Heart right ventricle (tissue), 16 donors: ENCODE results near the gene NACC2. TPM values are rescaled to one million over a fixed set of nuclear protein-coding genes. Genes with fewer than 3 reads are reported as not detected.

Source experiments
- ATAC-seq, 8 donors: fragments of 200-7000 bp; cut with Tn5 transposase; one replicate each; pipeline ENCODE4 v1.9.1; 2020; ENCODE audit warnings: mild to moderate bottlenecking in 8 of 8, moderate library complexity in 8 of 8, moderate number of reproducible peaks in 1 of 8
- DNase-seq, 2 donors: peaks; one replicate each; pipeline ENCODE4 v3.0.0-alpha.2; 2020
- H3K27ac ChIP-seq, 10 donors: fragments of 200-600 bp; sonication (generic) in 2 of 10; one replicate each; pipeline versions ENCODE4 v1.5.0 to v1.8.0; 2020 to 2022; ENCODE audit warnings: mild to moderate bottlenecking in 3 of 10
- H3K27me3 ChIP-seq, 7 donors: fragments of 200-600 bp; one replicate each; pipeline ENCODE4 v1.8.0; 2021 to 2022; ENCODE audit warnings: mild to moderate bottlenecking in 2 of 7
- H3K36me3 ChIP-seq, 9 donors: fragments of 200-600 bp; sonication (generic) in 1 of 9; one replicate each; pipeline versions ENCODE4 v1.5.0 to v1.8.0; 2020 to 2022; ENCODE audit warnings: mild to moderate bottlenecking in 2 of 9
- H3K4me1 ChIP-seq, 9 donors: fragments of 200-600 bp; sonication (generic) in 1 of 9; one replicate each; pipeline versions ENCODE4 v1.5.0 to v1.8.0; 2020 to 2022; ENCODE audit warnings: mild to moderate bottlenecking in 4 of 9
- H3K4me3 ChIP-seq, 10 donors: fragments of 200-600 bp; sonication (generic) in 2 of 10; one replicate each; pipeline versions ENCODE4 v1.5.0 to v1.8.0; 2020 to 2022; ENCODE audit warnings: mild to moderate bottlenecking in 7 of 10, moderate library complexity in 2 of 10
- H3K9me3 ChIP-seq, 11 donors: fragments of 200-600 bp in 10 of 11; sonication (generic) in 2 of 11; one replicate each; pipeline versions ENCODE4 v1.5.0 to v1.8.0; 2013 to 2022; ENCODE audit warnings: mild to moderate bottlenecking in 2 of 11, control low read depth in 1 of 11, moderate library complexity in 1 of 11
- CTCF ChIP-seq, 9 donors: fragments of 200-600 bp; sonication (generic) in 2 of 9; IDR thresholded peaks; one replicate each; pipeline versions ENCODE4 v1.5.0 to v1.8.0; 2021 to 2022; ENCODE audit warnings: antibody characterized with exemption in 9 of 9, mild to moderate bottlenecking in 5 of 9, moderate library complexity in 1 of 9
- WGBS, 2 donors: extraction: QIAGEN DNeasy Blood & Tissue Kit; methylation state at CpG; one replicate each; pipeline ENCODE4 v1.1.7; 2013; ENCODE audit warnings: inconsistent platforms in 1 of 2; 5-methylcytosine and 5-hydroxymethylcytosine counted together
- intact Hi-C, 10 donors: fragments of 100-400 bp; cut with DNase I; formaldehyde crosslinking; loops; one replicate each; pipeline versions ENCODE4 v1.11.1 to v1.14.2; 2022
- polyA plus RNA-seq, 2 donors: library from polyadenylated mRNA; stranded (reverse); fragments of 200-250 nt; gene quantifications; one replicate each; pipeline ENCODE4 v1.2.3, GENCODE V29; 2013
- total RNA-seq, 10 donors: library from RNA; stranded (reverse); fragmentation: NEBNext Ultra II Directional in 3 of 10; extraction: Animal tissue kit (Norgen Biotek cat#: 25700) in 3 of 10; gene quantifications; one replicate each; pipeline versions ENCODE4 v1.2.1 to v1.2.4, GENCODE V29; 2021 to 2023
- donor health status: Arrhythmogenic right ventricular cardiomyopathy.
- donor health status: ischemic (EF 13 %, LVEDD 7.1; RV severe dilation, severe dysfunction).
- donor health status: healthy with polysubstance abuse.
- donor health status: DM: no; HTN: yes; CAD: no.
- donor health status: DM: no; HTN: no; CAD: no.
- donor health status: ischemic (EF 25% LVEDD 6.9; RV normal size, moderate dysfunction).
- donor health status: ischemic (EF 25% LVEDD 5.7; RV mildly dilated, moderate dysfunction).
- donor health status: healthy.
- donor health status: DM: yes; HTN: yes; CAD: no.
- donor health status: Ischemic cardiomyopathy.
- donor health status: ischemic (EF 35%, LVEDD 5.7; RV mildly dilated, moderate dysfunction).
- donor health status: nonischemic (EF 11% LVEDD 7.7; RV severe dilation, severe dysfunction).
- donor health status: DM: yes; HTN: yes; CAD: no.
- donor health status: PGD.
- donor health status: ischemic (EF 29% LVEDD 5.4; RV normal size, mild dysfunction).
- donor health status: nonischemic (EF 23%, LVEDD 6.1; RV moderate dilation, normal function).

NACC2 gene
- total and polyA plus RNA-seq, 12 donors = 15.6 to 55.1 (median 39.7) TPM

GRCh38 chr9:136057236-136058081 lies 37.6 kb downstream of the NACC2 start:
- DNase-seq (no peak), ATAC-seq (no peak)
- Histone ChIP-seq H3K36me3 (peaks cover 0 to 9% (median 0%) of the 10 kb centered on the region in 9 donors), H3K4me3 (no peak overlapping the region), H3K27ac (no peak overlapping the region), H3K4me1 (peaks cover 17 to 78% (median 57%) of the 10 kb centered on the region in 9 donors), H3K27me3 (no peaks in the 10 kb centered on the region), H3K9me3 (no peaks in the 10 kb centered on the region)
- TF ChIP-seq CTCF (IDR thresholded peaks at IDR 0.05) = no peak
- 91 to 92% methylated on average over 30 of the region's 30 CpGs for WGBS, 2 donors
- intact Hi-C loops = no loop called here

GRCh38 chr9:136056546-136057235 lies 38.4 kb downstream of the NACC2 start:
- no peak for TF ChIP-seq CTCF (IDR thresholded peaks at IDR 0.05)
- Histone ChIP-seq H3K4me1 (peaks cover 21 to 86% (median 64%) of the 10 kb centered on the region in 9 donors), H3K4me3 (no peak overlapping the region), H3K9me3 (no peaks in the 10 kb centered on the region), H3K27ac (no peak overlapping the region), H3K27me3 (no peaks in the 10 kb centered on the region), H3K36me3 (peaks cover 0 to 6% (median 0%) of the 10 kb centered on the region in 9 donors)
- intact Hi-C loops = no loop called here
- ATAC-seq = no peak
- no peak for DNase-seq
- 89 to 90% methylated on average over 25 of the region's 25 CpGs for WGBS, 2 donors

GRCh38 chr9:136055715-136056545 lies 39.2 kb downstream of the NACC2 start:
- DNase-seq (no peak), ATAC-seq (no peak)
- WGBS, 2 donors = 72% methylated on average over 30 of the region's 30 CpGs
- H3K27me3 ChIP-seq = no peaks in the 10 kb centered on the region
- no peak overlapping the region for H3K4me3 ChIP-seq
- H3K36me3 ChIP-seq = peaks cover 0 to 6% (median 0%) of the 10 kb centered on the region in 9 donors
- no peaks in the 10 kb centered on the region for H3K9me3 ChIP-seq
- intact Hi-C loops = no loop called here
- peaks cover 26 to 85% (median 67%) of the 10 kb centered on the region in 9 donors for H3K4me1 ChIP-seq
- TF ChIP-seq CTCF (IDR thresholded peaks at IDR 0.05) = no peak
- H3K27ac ChIP-seq = no peak overlapping the region
